Measurements from ENCODE around the gene ARFGEF3.
"Not testable (repeated sequence)": the region's sequence is repeated elsewhere in the genome, so short reads cannot be mapped to it uniquely, and the experiment has no call there.

Gene ARFGEF3, protein sequence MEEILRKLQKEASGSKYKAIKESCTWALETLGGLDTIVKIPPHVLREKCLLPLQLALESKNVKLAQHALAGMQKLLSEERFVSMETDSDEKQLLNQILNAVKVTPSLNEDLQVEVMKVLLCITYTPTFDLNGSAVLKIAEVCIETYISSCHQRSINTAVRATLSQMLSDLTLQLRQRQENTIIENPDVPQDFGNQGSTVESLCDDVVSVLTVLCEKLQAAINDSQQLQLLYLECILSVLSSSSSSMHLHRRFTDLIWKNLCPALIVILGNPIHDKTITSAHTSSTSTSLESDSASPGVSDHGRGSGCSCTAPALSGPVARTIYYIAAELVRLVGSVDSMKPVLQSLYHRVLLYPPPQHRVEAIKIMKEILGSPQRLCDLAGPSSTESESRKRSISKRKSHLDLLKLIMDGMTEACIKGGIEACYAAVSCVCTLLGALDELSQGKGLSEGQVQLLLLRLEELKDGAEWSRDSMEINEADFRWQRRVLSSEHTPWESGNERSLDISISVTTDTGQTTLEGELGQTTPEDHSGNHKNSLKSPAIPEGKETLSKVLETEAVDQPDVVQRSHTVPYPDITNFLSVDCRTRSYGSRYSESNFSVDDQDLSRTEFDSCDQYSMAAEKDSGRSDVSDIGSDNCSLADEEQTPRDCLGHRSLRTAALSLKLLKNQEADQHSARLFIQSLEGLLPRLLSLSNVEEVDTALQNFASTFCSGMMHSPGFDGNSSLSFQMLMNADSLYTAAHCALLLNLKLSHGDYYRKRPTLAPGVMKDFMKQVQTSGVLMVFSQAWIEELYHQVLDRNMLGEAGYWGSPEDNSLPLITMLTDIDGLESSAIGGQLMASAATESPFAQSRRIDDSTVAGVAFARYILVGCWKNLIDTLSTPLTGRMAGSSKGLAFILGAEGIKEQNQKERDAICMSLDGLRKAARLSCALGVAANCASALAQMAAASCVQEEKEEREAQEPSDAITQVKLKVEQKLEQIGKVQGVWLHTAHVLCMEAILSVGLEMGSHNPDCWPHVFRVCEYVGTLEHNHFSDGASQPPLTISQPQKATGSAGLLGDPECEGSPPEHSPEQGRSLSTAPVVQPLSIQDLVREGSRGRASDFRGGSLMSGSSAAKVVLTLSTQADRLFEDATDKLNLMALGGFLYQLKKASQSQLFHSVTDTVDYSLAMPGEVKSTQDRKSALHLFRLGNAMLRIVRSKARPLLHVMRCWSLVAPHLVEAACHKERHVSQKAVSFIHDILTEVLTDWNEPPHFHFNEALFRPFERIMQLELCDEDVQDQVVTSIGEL (N-terminal part only)

GRCh38 chr6:138161338-138162110 is at the start of gene ARFGEF3:
TSS of gene ARFGEF3 (plus strand) at chr6:138161939. CDS start at chr6:138162087, 148 bp downstream.
- peak in 1 of 2 donors; percentile 6 for DNase-seq

- DNase-seq, result no peak
Observed at GRCh38 chr6:138113588-138114210, 48.0 kb upstream of the ARFGEF3 start.

DNA sequence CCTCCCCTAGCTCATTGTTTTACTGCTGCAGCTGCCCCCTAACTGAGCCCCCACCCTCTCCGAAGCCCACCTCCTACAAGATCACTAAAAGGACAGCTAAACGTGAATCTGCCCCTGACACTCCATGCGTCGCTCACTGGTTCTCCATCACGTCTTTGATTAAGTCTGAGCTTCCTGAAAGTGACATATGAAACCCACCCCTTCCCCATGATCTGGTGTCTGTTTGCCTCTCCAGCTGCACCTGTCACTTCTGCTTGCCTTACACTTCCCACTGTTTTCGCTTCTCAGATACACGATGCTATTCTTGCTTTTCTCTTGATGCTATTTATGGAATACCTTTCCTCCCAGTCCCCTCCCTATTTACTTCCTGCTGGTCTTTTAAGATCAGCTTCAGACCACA is 46.5 kb upstream of the ARFGEF3 start:
- DNase-seq, result no peak

DNA sequence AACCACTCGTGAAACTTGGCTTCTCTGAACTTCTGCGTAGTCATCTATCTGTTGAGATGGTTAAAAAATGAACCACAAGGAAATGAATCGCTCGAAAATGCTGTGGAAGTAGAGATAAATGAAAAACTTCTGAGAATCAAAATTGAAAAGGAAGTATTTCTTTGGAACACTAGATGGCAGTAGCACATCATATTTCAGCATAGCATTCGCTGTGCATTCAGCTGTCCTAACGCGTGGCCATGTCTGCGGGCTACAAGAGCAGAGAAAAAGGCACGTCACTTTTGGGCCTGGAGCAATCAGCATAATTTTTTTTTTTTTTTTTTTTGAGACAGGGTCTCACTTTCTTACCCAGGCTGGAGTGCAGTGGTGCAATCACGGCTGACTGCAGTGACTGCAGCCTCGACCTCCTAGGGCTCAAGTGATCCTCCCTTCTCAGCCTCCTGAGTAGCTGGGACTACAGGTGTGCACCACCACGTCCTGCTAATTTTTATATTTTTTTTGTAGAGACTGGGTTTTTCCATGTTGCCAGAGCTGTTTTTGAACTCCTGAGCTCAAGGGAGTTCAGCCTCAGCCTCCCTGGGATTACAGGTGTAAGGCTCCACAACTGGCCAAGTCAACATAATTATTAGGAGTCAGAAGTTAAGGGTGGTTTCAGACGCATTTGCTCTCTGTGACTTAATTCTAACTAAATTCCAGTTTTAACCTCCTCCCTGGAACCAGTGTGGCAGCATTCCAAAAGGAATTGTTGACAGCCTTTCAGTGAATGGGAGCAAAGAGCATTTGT is 45.7 kb upstream of the ARFGEF3 start:
- peak in 1 of 2 donors; percentile 61 for DNase-seq

- no peak for DNase-seq
Observed at GRCh38 chr6:138116661-138116999, 45.1 kb upstream of the ARFGEF3 start.

- no peak for DNase-seq
Observed at GRCh38 chr6:138117376-138117914, 44.3 kb upstream of the ARFGEF3 start.

GRCh38 chr6:138119229-138119628 is 42.5 kb upstream of the ARFGEF3 start:
- DNase-seq, result not testable (repeated sequence)

GRCh38 chr6:138119976-138120375 is 41.8 kb upstream of the ARFGEF3 start:
- DNase-seq, result no peak

GRCh38 chr6:138124096-138124495 is 37.6 kb upstream of the ARFGEF3 start:
- no peak for DNase-seq

GRCh38 chr6:138128096-138128495 is 33.6 kb upstream of the ARFGEF3 start:
- DNase-seq, result no peak

GRCh38 chr6:138129190-138129589 is 32.5 kb upstream of the ARFGEF3 start:
- DNase-seq, result no peak

GRCh38 chr6:138142806-138143205 is 18.9 kb upstream of the ARFGEF3 start:
- DNase-seq, result no peak

DNA sequence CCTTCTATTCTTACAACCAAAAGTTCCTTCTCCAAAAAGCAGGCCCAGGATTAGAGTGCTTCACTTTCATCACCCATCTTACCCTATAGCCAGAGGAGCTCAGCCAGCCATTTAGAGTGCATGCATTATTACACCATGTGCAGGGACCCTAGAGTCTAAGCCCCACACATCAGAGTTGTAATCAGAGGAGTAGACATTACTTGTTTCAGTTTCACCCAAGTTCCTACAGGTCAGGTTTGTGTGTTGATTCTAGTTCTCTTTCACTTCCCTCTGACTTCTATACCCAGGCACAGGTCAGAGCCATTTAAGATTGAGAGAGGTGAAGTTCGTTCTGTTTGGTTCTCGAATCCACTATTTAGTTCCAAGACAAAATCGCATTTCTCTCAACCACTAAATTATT is 16.3 kb upstream of the ARFGEF3 start:
- no peak for DNase-seq

GRCh38 chr6:138146544-138146943 is 15.2 kb upstream of the ARFGEF3 start:
- no peak for DNase-seq

DNA sequence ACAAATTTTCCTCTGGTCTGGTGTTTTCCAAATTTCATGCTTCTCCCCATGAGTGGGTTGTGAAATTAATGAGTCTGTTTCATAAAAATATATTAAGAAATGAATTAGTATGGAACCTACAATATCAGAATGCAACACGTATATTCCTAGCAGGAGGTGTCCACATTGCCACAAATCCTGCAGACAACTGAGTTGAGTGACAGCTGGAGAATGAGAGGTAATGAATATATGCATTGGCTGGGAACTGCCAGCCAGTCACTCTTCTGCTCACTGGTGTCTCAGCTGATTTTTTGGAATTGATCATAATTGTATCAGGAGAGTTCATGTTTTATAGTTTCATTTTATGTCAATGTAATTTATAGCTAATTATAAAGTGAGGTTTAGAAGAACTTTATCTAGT is 6.3 kb upstream of the ARFGEF3 start:
- DNase-seq, result no peak

DNA sequence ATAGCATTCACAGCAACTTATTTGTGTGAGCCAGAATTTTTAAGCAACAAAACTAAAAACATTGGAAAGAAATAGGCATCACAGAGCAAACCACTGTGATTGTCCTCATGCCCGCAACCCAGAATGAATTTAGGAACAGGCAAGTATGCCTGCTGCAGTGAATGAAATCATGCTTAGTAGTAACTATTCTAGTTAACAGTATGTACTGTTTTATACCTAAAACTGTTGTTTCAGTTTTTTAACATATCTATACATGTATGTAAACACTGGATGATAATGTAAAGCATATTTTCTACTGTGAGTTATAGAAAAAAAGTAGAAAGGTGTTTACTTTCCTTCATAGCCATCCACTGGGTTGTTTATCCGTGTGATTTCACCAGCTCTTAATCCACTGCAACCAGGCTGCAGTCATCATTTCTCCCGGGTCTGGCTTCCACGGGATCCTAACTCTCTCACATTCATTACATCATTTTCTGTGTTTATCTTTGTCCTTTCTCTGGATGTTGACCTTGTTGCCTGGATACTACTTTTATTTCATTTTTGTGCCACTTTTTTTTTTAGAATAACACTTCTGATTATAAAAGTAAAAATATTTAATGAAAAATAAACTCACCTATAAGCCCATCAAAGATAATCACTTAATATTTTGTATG is 3.6 kb upstream of the ARFGEF3 start:
- DNase-seq, result no peak

- no peak for DNase-seq
Observed at GRCh38 chr6:138159246-138159645, 2.5 kb upstream of the ARFGEF3 start.

DNA sequence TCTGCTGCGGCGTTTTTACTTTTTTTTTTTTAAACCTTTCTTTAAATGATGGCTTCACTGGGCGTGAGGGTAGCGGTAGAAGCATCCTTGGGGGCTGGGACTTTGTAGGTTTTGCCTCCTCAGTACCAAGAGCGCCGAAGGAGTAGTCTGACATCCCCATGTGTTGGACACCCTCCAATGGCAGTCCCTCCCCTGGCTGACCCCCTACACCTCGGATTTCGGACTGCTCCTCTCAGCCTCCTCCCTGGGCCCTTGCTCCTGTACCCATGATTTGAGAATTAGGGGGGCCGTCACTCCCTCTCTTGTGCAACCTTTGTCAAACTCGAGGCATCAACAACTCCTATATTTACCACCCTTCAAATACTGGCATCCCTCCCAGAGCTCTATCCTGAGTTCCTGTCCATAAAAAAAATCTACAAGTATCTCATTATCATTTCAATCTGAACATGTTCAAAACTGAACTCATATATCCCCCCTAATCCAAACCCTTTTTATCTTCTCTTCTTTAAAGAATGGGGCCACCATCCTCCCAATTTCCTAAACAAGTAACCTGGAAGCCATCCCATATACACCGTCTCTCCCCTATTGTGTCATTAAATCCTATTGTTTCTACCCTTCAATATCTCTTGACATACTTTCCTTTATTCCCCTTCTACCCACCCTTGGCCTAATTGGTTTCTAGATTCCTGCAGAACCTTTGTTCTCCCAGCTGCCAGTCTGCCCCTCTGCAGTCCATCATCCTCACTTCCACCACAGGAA is 1.2 kb upstream of the ARFGEF3 start:
- no peak for DNase-seq

- DNase-seq, result no peak
Observed at GRCh38 chr6:138161088-138161337, 726 bp upstream of the ARFGEF3 start.
